Measurements from ENCODE around the gene PTF1A.

PTF1A gene

GRCh38 chr10:23187155-23187554, 5.0 kb upstream of the PTF1A start:
- TF ChIP-seq, protein P1, sequence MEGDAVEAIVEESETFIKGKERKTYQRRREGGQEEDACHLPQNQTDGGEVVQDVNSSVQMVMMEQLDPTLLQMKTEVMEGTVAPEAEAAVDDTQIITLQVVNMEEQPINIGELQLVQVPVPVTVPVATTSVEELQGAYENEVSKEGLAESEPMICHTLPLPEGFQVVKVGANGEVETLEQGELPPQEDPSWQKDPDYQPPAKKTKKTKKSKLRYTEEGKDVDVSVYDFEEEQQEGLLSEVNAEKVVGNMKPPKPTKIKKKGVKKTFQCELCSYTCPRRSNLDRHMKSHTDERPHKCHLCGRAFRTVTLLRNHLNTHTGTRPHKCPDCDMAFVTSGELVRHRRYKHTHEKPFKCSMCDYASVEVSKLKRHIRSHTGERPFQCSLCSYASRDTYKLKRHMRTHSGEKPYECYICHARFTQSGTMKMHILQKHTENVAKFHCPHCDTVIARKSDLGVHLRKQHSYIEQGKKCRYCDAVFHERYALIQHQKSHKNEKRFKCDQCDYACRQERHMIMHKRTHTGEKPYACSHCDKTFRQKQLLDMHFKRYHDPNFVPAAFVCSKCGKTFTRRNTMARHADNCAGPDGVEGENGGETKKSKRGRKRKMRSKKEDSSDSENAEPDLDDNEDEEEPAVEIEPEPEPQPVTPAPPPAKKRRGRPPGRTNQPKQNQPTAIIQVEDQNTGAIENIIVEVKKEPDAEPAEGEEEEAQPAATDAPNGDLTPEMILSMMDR (conservative IDR thresholded peaks at IDR 0.05; ENCODE audit: low read length), result no peak
- no peak for TF ChIP-seq EZH2phosphoT487 (IDR thresholded peaks at IDR 0.05; ENCODE audit: borderline replicate concordance)
- no peaks in the 10 kb centered on the region for H4K20me1 ChIP-seq (ENCODE audit: insufficient read depth, low read length, poor library complexity, severe bottlenecking)
- no peak overlapping the region for H3K4me3 ChIP-seq (ENCODE audit: low read length, poor library complexity, severe bottlenecking)
- H3K27me3 ChIP-seq (ENCODE audit: insufficient read depth, low read length, poor library complexity, severe bottlenecking), result no peaks in the 10 kb centered on the region
- no peaks in the 10 kb centered on the region for H3F3A ChIP-seq (ENCODE audit: low read depth)
- H3K9ac ChIP-seq (ENCODE audit: low read depth, low read length, poor library complexity, severe bottlenecking), result no peak overlapping the region
- no peak overlapping the region for H2AFZ ChIP-seq (ENCODE audit: low read length)
- no peaks in the 10 kb centered on the region for H3K9me3 ChIP-seq (ENCODE audit: insufficient read depth, low read depth, low read length)
- no peaks in the 10 kb centered on the region for H3K4me1 ChIP-seq (ENCODE audit: insufficient read depth, low read length, poor library complexity, severe bottlenecking)
- no peak overlapping the region for H3K4me2 ChIP-seq (ENCODE audit: low read depth, low read length, poor library complexity, severe bottlenecking)
- H3K79me2 ChIP-seq (ENCODE audit: insufficient read depth, low read length), result no peaks in the 10 kb centered on the region
- H3K9me2 ChIP-seq (replicated peaks; ENCODE audit: low read depth, low read length), result no peaks in the 10 kb centered on the region
- H3K36me3 ChIP-seq (ENCODE audit: insufficient read depth, low read length), result no peaks in the 10 kb centered on the region

DNA sequence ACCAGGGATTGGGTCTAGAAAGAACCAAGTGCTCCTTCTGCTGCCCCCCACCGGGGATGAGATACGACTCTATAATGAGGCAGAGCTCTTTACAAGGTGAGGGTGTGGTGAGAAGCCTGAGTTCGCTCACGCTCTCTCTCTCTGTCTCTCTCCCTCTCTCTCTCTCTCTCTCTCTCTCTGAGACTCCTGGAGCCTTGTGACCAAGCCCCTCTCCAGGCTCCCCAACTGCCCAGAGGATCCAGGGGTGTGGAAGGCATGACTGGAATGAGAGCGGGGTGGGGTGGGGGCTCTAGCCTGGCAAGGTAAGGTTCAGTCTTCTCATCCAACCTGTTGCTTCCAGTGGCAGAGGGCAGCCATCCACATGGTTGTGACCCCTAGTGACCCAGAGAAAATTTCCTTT, 3.1 kb upstream of the PTF1A start:
- no peaks in the 10 kb centered on the region for H3K9me2 ChIP-seq (replicated peaks; ENCODE audit: low read depth, low read length)
- H3K9ac ChIP-seq (ENCODE audit: low read depth, low read length, poor library complexity, severe bottlenecking), result no peak overlapping the region
- H3K36me3 ChIP-seq (ENCODE audit: insufficient read depth, low read length), result no peaks in the 10 kb centered on the region
- H3K4me1 ChIP-seq (ENCODE audit: insufficient read depth, low read length, poor library complexity, severe bottlenecking), result no peaks in the 10 kb centered on the region
- no peaks in the 10 kb centered on the region for H4K20me1 ChIP-seq (ENCODE audit: insufficient read depth, low read length, poor library complexity, severe bottlenecking)
- no peaks in the 10 kb centered on the region for H3K9me3 ChIP-seq (ENCODE audit: insufficient read depth, low read depth, low read length)
- H3K4me2 ChIP-seq (ENCODE audit: low read depth, low read length, poor library complexity, severe bottlenecking), result no peak overlapping the region
- TF ChIP-seq, protein P1 (conservative IDR thresholded peaks at IDR 0.05; ENCODE audit: low read length), result no peak
- no peak for TF ChIP-seq EZH2phosphoT487 (IDR thresholded peaks at IDR 0.05; ENCODE audit: borderline replicate concordance)
- no peak overlapping the region for H3K4me3 ChIP-seq (ENCODE audit: low read length, poor library complexity, severe bottlenecking)
- H3F3A ChIP-seq (ENCODE audit: low read depth), result no peaks in the 10 kb centered on the region
- H3K79me2 ChIP-seq (ENCODE audit: insufficient read depth, low read length), result no peaks in the 10 kb centered on the region
- no peaks in the 10 kb centered on the region for H3K27me3 ChIP-seq (ENCODE audit: insufficient read depth, low read length, poor library complexity, severe bottlenecking)
- H2AFZ ChIP-seq (ENCODE audit: low read length), result no peak overlapping the region

DNA sequence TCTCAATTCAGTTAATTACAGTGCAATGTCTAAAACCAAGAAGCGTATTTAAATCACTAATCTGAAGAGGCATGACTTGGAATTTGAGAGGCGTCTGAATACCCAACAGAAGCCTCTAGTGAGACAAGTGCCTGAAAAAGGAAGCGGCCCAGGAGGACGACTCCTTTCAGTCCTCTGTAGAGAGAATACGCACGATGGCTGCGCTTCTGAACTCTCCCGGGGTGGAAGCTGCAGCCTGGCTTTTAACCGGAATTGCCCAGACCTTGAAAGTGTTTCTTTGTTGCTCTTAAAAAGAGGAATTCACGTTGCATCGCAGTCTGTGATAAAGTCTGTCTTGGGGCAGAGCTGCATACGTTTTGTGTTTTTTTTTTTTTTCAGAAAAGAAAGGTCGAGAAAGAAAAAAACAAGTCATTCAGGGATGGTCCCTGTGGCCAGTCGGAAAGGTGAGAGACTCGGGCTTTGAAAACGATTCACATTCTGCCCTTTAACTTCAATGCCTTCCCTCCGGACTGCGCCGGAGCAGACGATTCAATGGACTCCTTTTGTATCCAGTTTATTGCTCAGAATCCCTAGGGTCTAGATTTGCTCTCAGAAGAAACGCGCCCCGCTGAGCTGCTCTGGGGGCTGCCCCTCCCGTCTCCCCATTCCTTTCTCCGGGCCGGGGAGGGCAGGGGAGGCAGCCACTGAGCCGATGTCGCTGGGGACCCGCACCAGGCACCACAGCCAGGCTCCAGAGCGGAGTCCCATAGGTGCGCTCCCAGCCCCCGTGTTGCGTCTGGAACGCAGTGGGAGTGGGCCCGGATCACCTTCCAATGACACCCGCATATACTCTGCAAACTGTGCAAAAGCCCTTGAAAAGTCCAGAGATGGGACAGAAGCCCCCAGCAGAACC, 994 bp upstream of the PTF1A start:
- H3K4me3 ChIP-seq (ENCODE audit: low read length, poor library complexity, severe bottlenecking), result no peak overlapping the region
- H3K9me3 ChIP-seq (ENCODE audit: insufficient read depth, low read depth, low read length), result no peaks in the 10 kb centered on the region
- H3K9ac ChIP-seq (ENCODE audit: low read depth, low read length, poor library complexity, severe bottlenecking), result no peak overlapping the region
- H3K4me1 ChIP-seq (ENCODE audit: insufficient read depth, low read length, poor library complexity, severe bottlenecking), result no peaks in the 10 kb centered on the region
- H3K36me3 ChIP-seq (ENCODE audit: insufficient read depth, low read length), result no peaks in the 10 kb centered on the region
- no peak for TF ChIP-seq EZH2phosphoT487 (IDR thresholded peaks at IDR 0.05; ENCODE audit: borderline replicate concordance)
- TF ChIP-seq, protein P1 (conservative IDR thresholded peaks at IDR 0.05; ENCODE audit: low read length), result no peak
- H4K20me1 ChIP-seq (ENCODE audit: insufficient read depth, low read length, poor library complexity, severe bottlenecking), result no peaks in the 10 kb centered on the region
- no peak overlapping the region for H3K4me2 ChIP-seq (ENCODE audit: low read depth, low read length, poor library complexity, severe bottlenecking)
- no peaks in the 10 kb centered on the region for H3F3A ChIP-seq (ENCODE audit: low read depth)
- H3K79me2 ChIP-seq (ENCODE audit: insufficient read depth, low read length), result no peaks in the 10 kb centered on the region
- H3K27me3 ChIP-seq (ENCODE audit: insufficient read depth, low read length, poor library complexity, severe bottlenecking), result no peaks in the 10 kb centered on the region
- no peak overlapping the region for H2AFZ ChIP-seq (ENCODE audit: low read length)
- H3K9me2 ChIP-seq (replicated peaks; ENCODE audit: low read depth, low read length), result no peaks in the 10 kb centered on the region
